ENCODE data around the gene MRPS6.

The MRPS6 gene

GRCh38 chr21:34180407-34180806 is 107.0 kb downstream of the MRPS6 start:
- Histone ChIP-seq H3K9me3 (ENCODE audit: insufficient read depth, low read length) (no peaks in the 10 kb centered on the region), H4K20me1 (ENCODE audit: insufficient read depth, low read length) (no peaks in the 10 kb centered on the region), H3K4me3 (ENCODE audit: low read length) (no peak overlapping the region), H3K4me1 (ENCODE audit: low read length) (no peaks in the 10 kb centered on the region), H3K9ac (ENCODE audit: low read length) (no peak overlapping the region), H3K27me3 (ENCODE audit: low read depth, low read length) (no peaks in the 10 kb centered on the region), H3K4me2 (ENCODE audit: low read length) (no peak overlapping the region), H3K27ac (ENCODE audit: low read length) (no peak overlapping the region), H3K36me3 (replicated peaks; ENCODE audit: low read depth, low read length) (no peaks in the 10 kb centered on the region), H3K79me2 (ENCODE audit: low read length) (no peaks in the 10 kb centered on the region), H2AFZ (ENCODE audit: low read depth, low read length) (no peak overlapping the region)
- TF ChIP-seq EZH2phosphoT487 (IDR thresholded peaks at IDR 0.05; ENCODE audit: low read depth), result no peak
- no peak for TF ChIP-seq CTCF (IDR thresholded peaks at IDR 0.05; ENCODE audit: low read depth, low read length)

GRCh38 chr21:34180826-34181359 is 107.5 kb downstream of the MRPS6 start:
- H3K9me3 ChIP-seq (ENCODE audit: insufficient read depth, low read length), result no peaks in the 10 kb centered on the region
- no peaks in the 10 kb centered on the region for H3K79me2 ChIP-seq (ENCODE audit: low read length)
- no peak overlapping the region for H3K4me2 ChIP-seq (ENCODE audit: low read length)
- no peaks in the 10 kb centered on the region for H3K4me1 ChIP-seq (ENCODE audit: low read length)
- no peaks in the 10 kb centered on the region for H4K20me1 ChIP-seq (ENCODE audit: insufficient read depth, low read length)
- no peaks in the 10 kb centered on the region for H3K36me3 ChIP-seq (replicated peaks; ENCODE audit: low read depth, low read length)
- H3K27ac ChIP-seq (ENCODE audit: low read length), result no peak overlapping the region
- no peak overlapping the region for H3K4me3 ChIP-seq (ENCODE audit: low read length)
- H3K27me3 ChIP-seq (ENCODE audit: low read depth, low read length), result no peaks in the 10 kb centered on the region
- H3K9ac ChIP-seq (ENCODE audit: low read length), result no peak overlapping the region
- TF ChIP-seq CTCF (IDR thresholded peaks at IDR 0.05; ENCODE audit: low read depth, low read length) (no peak), EZH2phosphoT487 (IDR thresholded peaks at IDR 0.05; ENCODE audit: low read depth) (no peak)
- no peak overlapping the region for H2AFZ ChIP-seq (ENCODE audit: low read depth, low read length)

- Histone ChIP-seq H3K36me3 (replicated peaks; ENCODE audit: low read depth, low read length) (no peaks in the 10 kb centered on the region), H3K9ac (ENCODE audit: low read length) (no peak overlapping the region)
Measured at GRCh38 chr21:34181431-34182039, 108.2 kb downstream of the MRPS6 start.

GRCh38 chr21:34182436-34182835 is 109.1 kb downstream of the MRPS6 start:
- H3K27me3 ChIP-seq (ENCODE audit: low read depth, low read length), result no peaks in the 10 kb centered on the region

More at GRCh38 chr21:34181431-34182039, 108.2 kb downstream of the MRPS6 start:
- no peak for TF ChIP-seq EZH2phosphoT487 (IDR thresholded peaks at IDR 0.05; ENCODE audit: low read depth)
- no peak for TF ChIP-seq CTCF (IDR thresholded peaks at IDR 0.05; ENCODE audit: low read depth, low read length)
- no peak overlapping the region for H2AFZ ChIP-seq (ENCODE audit: low read depth, low read length)
- no peaks in the 10 kb centered on the region for H3K4me1 ChIP-seq (ENCODE audit: low read length)
- H3K4me3 ChIP-seq (ENCODE audit: low read length), result no peak overlapping the region
- H3K4me2 ChIP-seq (ENCODE audit: low read length), result no peak overlapping the region
- no peak overlapping the region for H3K27ac ChIP-seq (ENCODE audit: low read length)
- H3K9me3 ChIP-seq (ENCODE audit: insufficient read depth, low read length), result no peaks in the 10 kb centered on the region
- H3K79me2 ChIP-seq (ENCODE audit: low read length), result no peaks in the 10 kb centered on the region
- H3K27me3 ChIP-seq (ENCODE audit: low read depth, low read length), result no peaks in the 10 kb centered on the region
- H4K20me1 ChIP-seq (ENCODE audit: insufficient read depth, low read length), result no peaks in the 10 kb centered on the region

More at GRCh38 chr21:34182436-34182835, 109.1 kb downstream of the MRPS6 start:
- Histone ChIP-seq H3K79me2 (ENCODE audit: low read length) (no peaks in the 10 kb centered on the region), H3K36me3 (replicated peaks; ENCODE audit: low read depth, low read length) (no peaks in the 10 kb centered on the region), H3K4me3 (ENCODE audit: low read length) (no peak overlapping the region), H3K4me2 (ENCODE audit: low read length) (no peak overlapping the region), H3K4me1 (ENCODE audit: low read length) (no peaks in the 10 kb centered on the region), H3K9ac (ENCODE audit: low read length) (no peak overlapping the region), H3K9me3 (ENCODE audit: insufficient read depth, low read length) (no peaks in the 10 kb centered on the region), H4K20me1 (ENCODE audit: insufficient read depth, low read length) (no peaks in the 10 kb centered on the region), H3K27ac (ENCODE audit: low read length) (no peak overlapping the region), H2AFZ (ENCODE audit: low read depth, low read length) (no peak overlapping the region)
- TF ChIP-seq EZH2phosphoT487 (IDR thresholded peaks at IDR 0.05; ENCODE audit: low read depth) (no peak), CTCF (IDR thresholded peaks at IDR 0.05; ENCODE audit: low read depth, low read length) (no peak)
